ENCODE measurements around the gene ATP11B.

The ATP11B gene

GRCh38 chr3:182792901-182793662 lies at the start of gene ATP11B:
Gene ATP11B (plus strand): TSS chr3:182793504. CDS start chr3:182793760, 256 bp downstream.
- Histone ChIP-seq H4K20me1 (ENCODE audit: control insufficient read depth, insufficient read depth, low read depth, low read length) (no peaks in the 10 kb centered on the region), H3F3A (ENCODE audit: control insufficient read depth, insufficient read depth) (peaks cover 19% of the 10 kb centered on the region), H3K36me3 (ENCODE audit: control insufficient read depth, low read length) (peaks cover 5% of the 10 kb centered on the region; the same call in 1 of the 2 replicates), H3K4me1 (ENCODE audit: control insufficient read depth, low read length) (peaks cover 40% of the 10 kb centered on the region), H3K27me3 (ENCODE audit: control insufficient read depth, low read length) (no peaks in the 10 kb centered on the region), H3K4me3 (ENCODE audit: low read length) (peak within 1 kb of the TSS; percentile 96), H3K9me3 (ENCODE audit: control insufficient read depth, insufficient read depth, low read length) (no peaks in the 10 kb centered on the region), H3K27ac (ENCODE audit: low read depth, low read length) (peak within 1 kb of the TSS; percentile 72), H3K4me2 (ENCODE audit: low read length) (peak within 1 kb of the TSS; percentile 97), H3K79me2 (ENCODE audit: control insufficient read depth, low read length) (peaks cover 47% of the 10 kb centered on the region), H3K9me2 (replicated peaks; ENCODE audit: control insufficient read depth, low read length) (no peaks in the 10 kb centered on the region)
- TF ChIP-seq CTCF (IDR thresholded peaks at IDR 0.05; ENCODE audit: low read depth, low read length, poor library complexity, severe bottlenecking) (no peak), EZH2phosphoT487 (IDR thresholded peaks at IDR 0.05; ENCODE audit: borderline replicate concordance, low read length) (no peak)

- H3K79me2 ChIP-seq (ENCODE audit: control insufficient read depth, low read length) = no peaks in the 10 kb centered on the region
- H4K20me1 ChIP-seq (ENCODE audit: control insufficient read depth, insufficient read depth, low read depth, low read length) = no peaks in the 10 kb centered on the region
- no peak for TF ChIP-seq CTCF (IDR thresholded peaks at IDR 0.05; ENCODE audit: low read depth, low read length, poor library complexity, severe bottlenecking)
- no peak for TF ChIP-seq EZH2phosphoT487 (IDR thresholded peaks at IDR 0.05; ENCODE audit: borderline replicate concordance, low read length)
- H3K4me2 ChIP-seq (ENCODE audit: low read length) = no peak overlapping the region
- H3K9me3 ChIP-seq (ENCODE audit: control insufficient read depth, insufficient read depth, low read length) = no peaks in the 10 kb centered on the region
- no peak overlapping the region for H3K4me3 ChIP-seq (ENCODE audit: low read length)
- H3F3A ChIP-seq (ENCODE audit: control insufficient read depth, insufficient read depth) = no peaks in the 10 kb centered on the region
- H3K9me2 ChIP-seq (replicated peaks; ENCODE audit: control insufficient read depth, low read length) = no peaks in the 10 kb centered on the region
- no peaks in the 10 kb centered on the region for H3K4me1 ChIP-seq (ENCODE audit: control insufficient read depth, low read length)
- H3K36me3 ChIP-seq (ENCODE audit: control insufficient read depth, low read length) = no peaks in the 10 kb centered on the region
- no peak overlapping the region for H3K27ac ChIP-seq (ENCODE audit: low read depth, low read length)
- 0 out of 2 replicates have a peak, but pooled peaks cover 2% of the 10 kb centered on the region for H3K27me3 ChIP-seq (ENCODE audit: control insufficient read depth, low read length)
Observed at GRCh38 chr3:182746959-182747358, 46.3 kb upstream of the ATP11B start.

GRCh38 chr3:182755308-182755707 lies 38.0 kb upstream of the ATP11B start:
- no peak overlapping the region for H3K27ac ChIP-seq (ENCODE audit: low read depth, low read length)
- H3K4me3 ChIP-seq (ENCODE audit: low read length) = no peak overlapping the region
- H3K27me3 ChIP-seq (ENCODE audit: control insufficient read depth, low read length) = peaks cover 16% of the 10 kb centered on the region
- H3K4me2 ChIP-seq (ENCODE audit: low read length) = no peak overlapping the region
- no peaks in the 10 kb centered on the region for H3K9me3 ChIP-seq (ENCODE audit: control insufficient read depth, insufficient read depth, low read length)
- no peaks in the 10 kb centered on the region for H3K36me3 ChIP-seq (ENCODE audit: control insufficient read depth, low read length)
- no peaks in the 10 kb centered on the region for H3K4me1 ChIP-seq (ENCODE audit: control insufficient read depth, low read length)
- H3K79me2 ChIP-seq (ENCODE audit: control insufficient read depth, low read length) = no peaks in the 10 kb centered on the region
- H3F3A ChIP-seq (ENCODE audit: control insufficient read depth, insufficient read depth) = no peaks in the 10 kb centered on the region
- no peaks in the 10 kb centered on the region for H3K9me2 ChIP-seq (replicated peaks; ENCODE audit: control insufficient read depth, low read length)
- H4K20me1 ChIP-seq (ENCODE audit: control insufficient read depth, insufficient read depth, low read depth, low read length) = no peaks in the 10 kb centered on the region
- TF ChIP-seq CTCF (IDR thresholded peaks at IDR 0.05; ENCODE audit: low read depth, low read length, poor library complexity, severe bottlenecking) (no peak), EZH2phosphoT487 (IDR thresholded peaks at IDR 0.05; ENCODE audit: borderline replicate concordance, low read length) (no peak)
